ENCODE data around the gene TNIK. TPM values are rescaled to one million over a fixed set of nuclear protein-coding genes. Genes with fewer than 3 reads are reported as not detected.

TNIK gene
- total RNA-seq, 1 donor from 2014 or later = 9.3 TPM

GRCh38 chr3:171491361-171491760, 31.2 kb upstream of the TNIK start:
- H3K27me3 Mint-ChIP-seq (ENCODE audit: low read depth) = no peaks in the 10 kb centered on the region

GRCh38 chr3:171490901-171491300, 30.7 kb upstream of the TNIK start:
- no peak overlapping the region for H3K4me3 Mint-ChIP-seq
- H3K27ac Mint-ChIP-seq = no peak overlapping the region
- H3K9me3 Mint-ChIP-seq = no peaks in the 10 kb centered on the region

More at GRCh38 chr3:171491361-171491760, 31.2 kb upstream of the TNIK start:
- Mint-ChIP-seq H3K4me3 (no peak overlapping the region), H3K4me1 (no peaks in the 10 kb centered on the region), H3K27ac (no peak overlapping the region), H3K9me3 (no peaks in the 10 kb centered on the region), H3K36me3 (no peaks in the 10 kb centered on the region)
- TF ChIP-seq CTCF (IDR thresholded peaks at IDR 0.05; ENCODE audit: unreplicated experiment) = no peak
- no peak for DNase-seq (ENCODE audit: low spot score in 2 of 2, unreplicated experiment in 2 of 2)

GRCh38 chr3:171489348-171489747, 29.1 kb upstream of the TNIK start:
- Mint-ChIP-seq H3K4me1 (no peaks in the 10 kb centered on the region), H3K27me3 (ENCODE audit: low read depth) (no peaks in the 10 kb centered on the region), H3K36me3 (no peaks in the 10 kb centered on the region), H3K4me3 (no peak overlapping the region), H3K27ac (no peak overlapping the region), H3K9me3 (no peaks in the 10 kb centered on the region)
- no peak for DNase-seq (ENCODE audit: low spot score in 2 of 2, unreplicated experiment in 2 of 2)
- TF ChIP-seq CTCF (IDR thresholded peaks at IDR 0.05; ENCODE audit: unreplicated experiment) = no peak

More at GRCh38 chr3:171490901-171491300, 30.7 kb upstream of the TNIK start:
- TF ChIP-seq CTCF (IDR thresholded peaks at IDR 0.05; ENCODE audit: unreplicated experiment) = no peak
- no peaks in the 10 kb centered on the region for H3K4me1 Mint-ChIP-seq
- no peaks in the 10 kb centered on the region for H3K36me3 Mint-ChIP-seq
- no peak for DNase-seq (ENCODE audit: low spot score in 2 of 2, unreplicated experiment in 2 of 2)
- no peaks in the 10 kb centered on the region for H3K27me3 Mint-ChIP-seq (ENCODE audit: low read depth)

DNA sequence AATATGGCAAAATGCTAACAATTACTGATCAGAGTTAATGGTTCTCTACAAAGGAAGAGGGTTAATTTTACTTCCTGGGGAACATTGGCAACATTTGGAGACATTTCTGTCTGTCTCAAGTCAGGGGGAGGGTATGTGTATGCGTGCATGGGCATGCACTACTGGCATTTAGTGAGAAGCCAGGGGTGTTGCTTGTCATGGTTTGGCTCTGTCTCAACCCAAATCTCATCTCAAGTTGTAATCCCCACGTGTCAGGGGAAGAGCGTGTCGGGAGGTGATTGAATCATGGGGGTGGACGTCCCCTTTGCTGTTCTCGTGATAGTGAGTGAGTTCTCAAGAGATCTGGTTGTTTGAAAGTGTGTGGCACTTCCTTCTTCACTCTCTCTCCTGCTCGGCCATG, 28.3 kb upstream of the TNIK start:
- DNase-seq (ENCODE audit: low spot score in 2 of 2, unreplicated experiment in 2 of 2) = no peak
- H3K4me3 Mint-ChIP-seq = no peak overlapping the region
- no peaks in the 10 kb centered on the region for H3K27me3 Mint-ChIP-seq (ENCODE audit: low read depth)
- no peaks in the 10 kb centered on the region for H3K9me3 Mint-ChIP-seq
- no peaks in the 10 kb centered on the region for H3K4me1 Mint-ChIP-seq
- H3K27ac Mint-ChIP-seq = no peak overlapping the region
- H3K36me3 Mint-ChIP-seq = no peaks in the 10 kb centered on the region
- no peak for TF ChIP-seq CTCF (IDR thresholded peaks at IDR 0.05; ENCODE audit: unreplicated experiment)

DNA sequence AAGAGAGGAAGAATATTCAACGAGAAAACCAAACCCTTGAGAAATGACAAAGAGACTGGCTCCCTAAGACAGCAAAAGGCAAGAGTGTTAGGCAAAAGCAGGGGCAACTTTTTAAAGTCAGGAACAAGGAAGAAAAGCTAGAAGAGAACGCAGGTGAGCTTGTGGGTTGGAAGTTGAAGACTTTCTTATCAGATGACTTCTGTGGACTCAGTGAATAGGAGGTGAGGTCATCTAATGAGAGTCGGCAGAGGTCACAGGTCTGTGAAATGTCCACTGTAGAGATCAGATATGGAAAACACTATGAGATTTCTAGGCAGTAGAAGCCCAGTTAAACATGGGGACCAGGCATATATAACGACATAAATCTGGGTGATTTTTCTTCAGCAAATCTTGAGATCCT, 27.2 kb upstream of the TNIK start:
- no peaks in the 10 kb centered on the region for H3K27me3 Mint-ChIP-seq (ENCODE audit: low read depth)
- H3K4me1 Mint-ChIP-seq = no peaks in the 10 kb centered on the region
- no peak overlapping the region for H3K4me3 Mint-ChIP-seq
- no peaks in the 10 kb centered on the region for H3K36me3 Mint-ChIP-seq
- no peak overlapping the region for H3K27ac Mint-ChIP-seq
- TF ChIP-seq CTCF (IDR thresholded peaks at IDR 0.05; ENCODE audit: unreplicated experiment) = no peak
- DNase-seq (ENCODE audit: low spot score in 2 of 2, unreplicated experiment in 2 of 2) = no peak
- no peaks in the 10 kb centered on the region for H3K9me3 Mint-ChIP-seq

- H3K4me3 Mint-ChIP-seq = no peak overlapping the region
- H3K27me3 Mint-ChIP-seq (ENCODE audit: low read depth) = no peaks in the 10 kb centered on the region
- no peaks in the 10 kb centered on the region for H3K9me3 Mint-ChIP-seq
- no peaks in the 10 kb centered on the region for H3K36me3 Mint-ChIP-seq
- no peaks in the 10 kb centered on the region for H3K4me1 Mint-ChIP-seq
- no peak overlapping the region for H3K27ac Mint-ChIP-seq
- TF ChIP-seq CTCF (IDR thresholded peaks at IDR 0.05; ENCODE audit: unreplicated experiment) = no peak
- DNase-seq (ENCODE audit: low spot score in 2 of 2, unreplicated experiment in 2 of 2) = no peak
Observed at GRCh38 chr3:171485338-171485737, 25.1 kb upstream of the TNIK start.

Data from mesothelial cell of epicardium (in vitro differentiated cells).